ENCODE measurements around the gene CRYBG3.

CRYBG3 gene

GRCh38 chr3:97938444-97938843, 116.6 kb downstream of the CRYBG3 start:
- in situ Hi-C loops (cut with HindIII; ENCODE audit: low sequenced_read_pairs) = no loop called here

DNA sequence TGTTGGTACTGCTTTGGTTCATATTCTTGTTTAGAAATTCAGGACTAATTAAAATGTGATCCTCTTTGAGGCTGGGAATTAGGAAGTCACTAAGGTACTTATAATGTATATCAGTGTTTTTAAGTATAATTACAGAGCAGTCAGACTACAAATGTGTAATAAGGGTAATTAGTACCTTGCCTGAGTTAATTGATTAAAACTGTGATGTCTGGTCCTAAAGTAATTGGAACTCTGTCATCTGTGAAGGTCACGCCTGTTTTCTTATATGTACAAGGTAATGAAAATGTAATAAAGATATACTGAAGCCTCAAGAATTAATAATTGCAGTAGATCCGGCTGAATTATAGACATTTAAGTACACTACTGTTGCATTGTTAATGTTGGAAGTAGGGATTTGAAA, 117.6 kb downstream of the CRYBG3 start:
- in situ Hi-C loops (cut with HindIII; ENCODE audit: low sequenced_read_pairs) = no loop called here

DNA sequence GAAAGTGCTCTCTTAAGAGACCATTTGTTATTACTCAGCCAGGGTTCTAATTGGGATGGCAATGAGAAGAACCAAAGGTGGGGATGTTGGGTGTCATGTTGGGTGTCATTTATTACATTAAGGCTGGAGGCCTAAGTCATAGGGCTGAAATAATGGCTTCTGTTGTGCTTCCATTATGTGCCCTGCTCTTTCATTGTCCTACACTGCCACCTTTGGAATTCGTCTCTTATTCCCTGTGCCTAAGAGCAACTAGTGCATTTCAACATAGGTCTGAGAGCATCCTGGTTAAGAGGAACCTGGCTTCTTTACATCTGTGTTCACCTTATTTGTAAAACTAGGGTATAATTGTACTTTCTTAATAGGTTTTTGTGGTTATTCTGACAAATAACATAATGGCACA, 118.2 kb downstream of the CRYBG3 start:
- in situ Hi-C loops (cut with HindIII; ENCODE audit: low sequenced_read_pairs) = no loop called here

GRCh38 chr3:97942801-97943546, 121.2 kb downstream of the CRYBG3 start:
- in situ Hi-C loops (cut with HindIII; ENCODE audit: low sequenced_read_pairs) = no loop called here

- in situ Hi-C loops (cut with HindIII; ENCODE audit: low sequenced_read_pairs) = no loop called here
Measured at GRCh38 chr3:97948351-97949109, 126.7 kb downstream of the CRYBG3 start.

DNA sequence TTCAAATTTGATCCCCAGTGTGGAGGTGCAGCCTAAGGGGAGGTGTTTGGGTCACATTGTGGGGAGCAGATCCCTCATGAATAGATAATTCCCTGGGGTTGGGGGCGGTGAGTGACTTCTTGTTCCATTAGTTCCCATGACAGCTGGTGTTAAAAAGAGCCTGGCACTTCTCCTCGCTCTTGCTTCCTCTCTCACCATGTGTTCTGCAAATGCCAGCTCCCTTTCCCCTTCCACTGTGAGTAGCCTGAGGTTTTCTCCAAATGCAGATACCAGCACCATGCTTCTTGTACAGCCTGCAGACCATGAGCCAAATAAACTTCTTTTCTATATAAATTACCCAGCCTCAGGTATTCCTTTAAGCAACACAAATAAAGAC, 127.3 kb downstream of the CRYBG3 start:
- in situ Hi-C loops (cut with HindIII; ENCODE audit: low sequenced_read_pairs) = no loop called here

DNA sequence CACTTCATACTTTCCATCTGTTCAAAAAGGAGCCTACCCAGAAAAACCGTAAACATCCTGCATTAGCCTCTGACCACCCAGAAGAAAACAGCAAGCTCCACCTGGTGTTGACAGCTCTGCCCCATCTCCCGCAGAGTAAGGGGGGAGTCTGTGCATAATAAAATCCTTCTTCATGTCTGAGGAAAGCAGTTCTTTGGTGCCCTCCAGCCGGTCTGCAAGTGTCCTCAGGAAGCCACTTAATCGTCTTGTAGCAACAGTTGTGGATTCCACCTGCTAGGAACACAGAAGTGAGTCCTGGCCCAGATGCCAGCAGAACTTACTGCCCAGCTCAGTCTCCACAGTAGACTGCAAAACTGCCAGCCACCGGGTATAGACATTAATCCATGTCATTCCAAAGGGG, 127.9 kb downstream of the CRYBG3 start:
- in situ Hi-C loops (cut with HindIII; ENCODE audit: low sequenced_read_pairs) = no loop called here

GRCh38 chr3:97950360-97950759, 128.5 kb downstream of the CRYBG3 start:
- in situ Hi-C loops (cut with HindIII; ENCODE audit: low sequenced_read_pairs) = no loop called here

DNA sequence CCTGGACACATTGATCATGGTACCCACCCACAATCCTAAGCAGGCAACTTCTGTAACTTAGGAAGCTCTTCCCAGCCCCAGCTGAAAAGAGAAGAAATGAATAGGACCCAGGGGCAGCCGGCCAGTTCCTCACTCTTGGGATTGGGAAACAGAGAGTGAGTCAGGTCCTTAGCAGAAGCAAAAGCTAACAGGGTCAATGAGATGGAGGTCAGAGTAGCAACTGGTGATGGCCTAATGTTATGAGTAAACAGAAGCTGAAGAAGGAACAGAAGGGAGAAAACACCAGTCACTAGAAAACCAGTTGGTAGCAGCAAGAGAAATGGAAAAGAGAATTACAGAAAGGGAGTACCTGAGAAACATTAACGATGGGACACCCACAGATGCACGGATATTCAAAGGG, 130.5 kb downstream of the CRYBG3 start:
- in situ Hi-C loops (cut with HindIII; ENCODE audit: low sequenced_read_pairs) = no loop called here

- in situ Hi-C loops (cut with HindIII; ENCODE audit: low sequenced_read_pairs) = no loop called here
Measured at GRCh38 chr3:97952872-97953271, 131.1 kb downstream of the CRYBG3 start.

DNA sequence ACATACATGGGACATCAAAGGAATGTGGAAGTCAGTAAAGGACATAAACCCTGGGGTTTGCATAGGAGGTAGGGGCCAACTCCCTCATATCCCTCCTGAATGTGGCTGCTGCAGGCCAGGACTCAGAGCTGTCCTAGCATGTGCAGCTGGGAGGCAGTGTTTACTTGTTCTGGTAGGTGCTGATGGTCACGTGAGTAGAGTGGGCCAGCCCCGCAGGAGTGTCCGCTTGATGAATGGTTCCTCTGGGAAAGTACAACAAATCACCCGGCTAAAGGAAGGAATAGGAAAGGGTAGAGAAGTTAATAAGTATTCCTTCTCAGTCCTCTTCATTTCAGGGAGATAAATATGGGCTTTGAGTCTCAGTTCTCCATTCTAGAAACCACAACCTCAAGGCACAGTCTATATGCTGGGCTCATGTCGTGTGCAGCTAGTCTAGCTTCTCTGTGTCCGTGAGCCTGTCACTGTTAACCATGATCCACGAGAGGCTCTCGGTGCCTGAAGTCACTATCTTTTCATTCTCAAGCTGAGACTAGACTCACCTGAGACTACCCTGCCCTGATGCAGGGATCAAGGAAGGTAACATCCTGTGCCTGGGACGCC, 132.5 kb downstream of the CRYBG3 start:
- in situ Hi-C loops (cut with HindIII; ENCODE audit: low sequenced_read_pairs) = no loop called here

DNA sequence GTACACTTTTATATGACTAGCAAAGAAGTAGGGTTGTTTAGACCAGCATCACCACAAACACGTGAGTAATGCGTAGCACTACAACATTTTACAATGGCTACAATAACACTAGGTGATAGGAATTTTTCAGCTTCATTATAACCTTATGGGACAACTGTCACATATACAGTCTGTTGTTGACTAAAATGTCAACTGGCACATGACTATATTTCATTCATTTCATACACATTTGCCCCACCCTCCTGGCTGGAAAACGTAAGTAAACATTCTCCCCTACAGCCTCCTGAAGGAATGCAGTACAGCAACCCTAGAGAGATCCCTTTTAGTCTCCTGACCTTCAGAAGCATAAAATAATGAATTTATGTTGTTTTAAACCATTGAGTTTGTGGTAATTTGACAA, 134.2 kb downstream of the CRYBG3 start:
- in situ Hi-C loops (cut with HindIII; ENCODE audit: low sequenced_read_pairs) = no loop called here

- in situ Hi-C loops (cut with HindIII; ENCODE audit: low sequenced_read_pairs) = no loop called here
Measured at GRCh38 chr3:97957617-97958311, 136.0 kb downstream of the CRYBG3 start.

DNA sequence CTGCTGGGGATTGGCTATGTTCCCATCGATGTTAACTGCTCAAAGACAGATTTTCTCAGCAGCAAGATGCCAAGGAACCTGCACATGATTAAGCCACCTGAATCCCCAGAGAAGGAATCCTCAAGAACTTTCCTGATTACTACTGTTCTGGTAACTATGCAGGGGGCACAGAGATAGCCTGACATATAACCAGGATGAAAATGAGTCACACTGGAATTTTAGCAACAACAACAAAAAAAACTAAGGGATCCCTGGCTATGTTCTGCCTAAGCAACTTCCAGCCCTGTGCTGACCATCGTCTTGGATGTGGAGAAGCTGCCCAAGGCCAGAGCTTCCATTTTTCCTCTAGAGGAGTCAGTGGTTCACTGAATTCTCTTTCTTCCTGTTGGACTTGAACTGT, 136.6 kb downstream of the CRYBG3 start:
- in situ Hi-C loops (cut with HindIII; ENCODE audit: low sequenced_read_pairs) = no loop called here

GRCh38 chr3:97958796-97959195, 137.0 kb downstream of the CRYBG3 start:
- in situ Hi-C loops (cut with HindIII; ENCODE audit: low sequenced_read_pairs) = no loop called here

DNA sequence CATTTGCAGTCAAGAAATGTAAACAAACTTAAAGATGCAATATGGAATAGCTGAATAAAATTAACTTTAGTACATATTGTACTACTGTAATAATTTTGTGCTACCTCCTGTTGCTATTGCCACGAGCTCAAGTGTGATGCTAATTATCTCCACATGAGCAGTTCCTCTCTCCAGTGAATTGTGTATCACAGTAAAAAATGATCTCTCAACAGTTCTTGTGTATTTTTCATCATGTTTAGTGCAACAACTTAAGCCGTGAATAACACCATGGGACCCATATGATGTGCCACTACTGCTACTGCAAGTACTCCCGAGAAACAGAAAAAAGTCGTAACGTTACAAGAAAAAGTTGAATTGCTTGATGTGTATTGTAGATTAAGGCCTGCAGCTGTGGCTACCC, 138.1 kb downstream of the CRYBG3 start:
- in situ Hi-C loops (cut with HindIII; ENCODE audit: low sequenced_read_pairs) = no loop called here

DNA sequence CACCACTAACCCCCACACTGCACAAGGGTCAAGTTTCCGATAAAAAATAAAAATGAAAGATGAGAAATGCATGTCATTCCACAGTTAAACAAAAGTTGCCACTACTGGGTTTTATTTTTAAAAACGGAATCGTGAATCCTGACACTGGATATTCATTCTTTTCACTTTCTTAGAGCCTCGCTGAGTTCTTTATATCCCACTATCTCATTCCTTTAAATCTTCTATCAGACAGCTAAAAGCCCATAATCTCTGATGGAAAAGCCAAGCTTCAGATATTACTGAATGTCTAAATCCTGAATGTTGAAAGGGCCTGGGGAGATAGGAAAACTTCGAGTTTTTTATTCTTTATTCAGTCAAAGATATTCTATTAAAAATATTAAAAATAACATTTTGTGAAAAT, 138.7 kb downstream of the CRYBG3 start:
- in situ Hi-C loops (cut with HindIII; ENCODE audit: low sequenced_read_pairs) = no loop called here

- in situ Hi-C loops (cut with HindIII; ENCODE audit: low sequenced_read_pairs) = no loop called here
Measured at GRCh38 chr3:97960993-97961766, 139.4 kb downstream of the CRYBG3 start.

DNA sequence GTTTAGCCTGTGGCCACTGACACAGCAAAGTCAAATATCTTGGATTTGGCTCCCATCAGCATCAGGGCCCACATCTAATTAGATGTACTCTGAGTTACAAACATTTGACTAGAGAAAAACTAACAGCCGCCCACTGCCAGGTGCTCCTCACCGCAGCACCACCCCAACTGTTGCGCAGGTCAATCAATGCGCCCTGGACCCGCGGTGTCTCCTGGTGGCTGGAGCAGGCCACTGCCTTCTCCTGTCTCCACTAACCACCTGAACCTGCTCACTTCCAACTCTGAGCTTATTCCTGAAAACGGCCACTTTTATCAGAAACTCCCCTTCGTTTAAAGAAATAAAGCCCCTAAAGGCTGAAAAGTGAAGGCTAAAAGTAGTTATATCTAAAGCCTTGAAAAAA, 146.2 kb downstream of the CRYBG3 start:
- in situ Hi-C loops (cut with HindIII; ENCODE audit: low sequenced_read_pairs) = no loop called here

DNA sequence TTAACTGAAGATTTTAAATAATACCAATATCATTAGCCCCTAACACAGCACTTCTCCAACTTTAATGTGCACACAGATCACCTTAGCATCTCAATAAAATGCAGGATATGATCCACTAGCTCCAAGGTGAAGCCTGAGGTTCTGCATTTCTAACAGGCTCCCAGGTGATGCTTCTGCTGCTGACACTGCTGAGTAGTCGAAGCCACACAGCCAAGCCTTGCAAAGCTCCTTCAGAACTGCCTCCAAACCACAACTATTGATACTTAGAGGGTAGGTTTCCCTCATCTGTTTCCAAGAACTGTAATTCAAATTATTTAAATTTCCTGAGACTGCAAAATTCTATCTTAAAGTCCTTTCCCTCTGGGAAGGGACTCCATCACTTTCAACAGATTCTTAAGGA, 146.6 kb downstream of the CRYBG3 start:
- in situ Hi-C loops (cut with HindIII; ENCODE audit: low sequenced_read_pairs) = no loop called here

DNA sequence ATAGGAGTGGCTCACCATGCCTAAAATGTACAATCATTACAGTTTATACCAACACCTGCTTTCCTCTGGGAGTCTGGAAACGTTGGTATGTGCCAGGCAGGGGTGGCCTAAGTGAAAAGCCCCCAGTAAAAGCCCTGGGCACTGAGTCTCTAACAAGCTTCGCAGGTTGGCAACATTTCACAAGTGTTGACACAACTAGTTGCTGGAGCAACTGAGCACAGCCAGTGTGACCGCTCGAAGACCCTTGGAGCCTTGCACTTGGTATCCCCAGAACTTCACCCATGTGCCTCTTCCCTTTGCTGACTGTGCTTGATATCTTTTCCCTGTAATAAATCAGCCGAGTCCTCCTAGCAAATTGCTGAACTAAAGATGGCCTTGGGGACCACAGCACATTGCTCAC, 147.7 kb downstream of the CRYBG3 start:
- in situ Hi-C loops (cut with HindIII; ENCODE audit: low sequenced_read_pairs) = no loop called here

Data from DLD1 (cell line).